K562 (cell line): Measurements from ENCODE around the gene NFKB2.

Source experiments
- ESRRA ChIP-seq: fragments of 450-650 bp; IDR thresholded peaks from 2 replicates; pipeline ENCODE4 v1.6.1; 2014; ENCODE audit warnings: low read depth, mild to moderate bottlenecking, moderate library complexity, borderline replicate concordance
- GATAD2A ChIP-seq: fragments of 450-650 bp; IDR thresholded peaks from 2 replicates; pipeline ENCODE4 v1.6.1; 2017
- POLR2AphosphoS5 ChIP-seq: IDR thresholded peaks from 2 replicates; pipeline ENCODE4 v1.6.1; 2011; ENCODE audit warnings: mild to moderate bottlenecking, low read depth, low read length, moderate library complexity; ENCODE audit not compliant: control insufficient read depth, insufficient read depth
- TF ChIP-seq, protein P1 (sequence below): fragments of 250-450 bp; sonication (Bioruptor Pico); IDR thresholded peaks from 2 replicates; pipeline ENCODE4 v1.5.0; 2021; ENCODE audit warnings: mild to moderate bottlenecking, borderline replicate concordance
- TF ChIP-seq, protein P2 (sequence below): fragments of 450-650 bp; IDR thresholded peaks from 2 replicates; pipeline ENCODE4 v1.6.1; 2018; ENCODE audit not compliant: partially characterized antibody

DNA sequence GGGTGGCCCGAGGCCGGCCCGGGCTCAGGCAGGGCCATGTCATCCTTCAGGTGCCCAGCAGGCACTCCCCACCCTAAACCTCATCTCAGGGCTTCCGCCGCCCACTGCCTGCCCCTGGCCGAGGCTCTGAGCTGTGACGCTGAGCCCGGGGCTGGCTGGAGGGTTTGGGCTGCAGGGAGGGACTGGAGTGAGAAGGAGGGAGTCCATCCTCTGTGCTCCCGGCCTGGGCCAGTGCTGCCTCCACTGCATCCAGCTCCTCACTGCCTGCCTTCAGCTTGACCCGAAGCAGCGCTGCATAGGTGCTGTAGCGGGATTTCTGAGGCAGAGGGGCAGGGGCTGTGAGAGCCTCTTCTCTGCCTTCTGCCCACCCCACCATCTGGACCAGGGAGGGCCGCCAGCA is 7.6 kb downstream of the NFKB2 start:
- TF ChIP-seq, protein P1, sequence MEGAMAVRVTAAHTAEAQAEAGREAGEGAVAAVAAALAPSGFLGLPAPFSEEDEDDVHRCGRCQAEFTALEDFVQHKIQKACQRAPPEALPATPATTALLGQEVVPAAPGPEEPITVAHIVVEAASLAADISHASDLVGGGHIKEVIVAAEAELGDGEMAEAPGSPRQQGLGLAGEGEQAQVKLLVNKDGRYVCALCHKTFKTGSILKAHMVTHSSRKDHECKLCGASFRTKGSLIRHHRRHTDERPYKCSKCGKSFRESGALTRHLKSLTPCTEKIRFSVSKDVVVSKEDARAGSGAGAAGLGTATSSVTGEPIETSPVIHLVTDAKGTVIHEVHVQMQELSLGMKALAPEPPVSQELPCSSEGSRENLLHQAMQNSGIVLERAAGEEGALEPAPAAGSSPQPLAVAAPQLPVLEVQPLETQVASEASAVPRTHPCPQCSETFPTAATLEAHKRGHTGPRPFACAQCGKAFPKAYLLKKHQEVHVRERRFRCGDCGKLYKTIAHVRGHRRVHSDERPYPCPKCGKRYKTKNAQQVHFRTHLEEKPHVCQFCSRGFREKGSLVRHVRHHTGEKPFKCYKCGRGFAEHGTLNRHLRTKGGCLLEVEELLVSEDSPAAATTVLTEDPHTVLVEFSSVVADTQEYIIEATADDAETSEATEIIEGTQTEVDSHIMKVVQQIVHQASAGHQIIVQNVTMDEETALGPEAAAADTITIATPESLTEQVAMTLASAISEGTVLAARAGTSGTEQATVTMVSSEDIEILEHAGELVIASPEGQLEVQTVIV (CRISPR knock-in tag): no peak
- TF ChIP-seq, protein P2, sequence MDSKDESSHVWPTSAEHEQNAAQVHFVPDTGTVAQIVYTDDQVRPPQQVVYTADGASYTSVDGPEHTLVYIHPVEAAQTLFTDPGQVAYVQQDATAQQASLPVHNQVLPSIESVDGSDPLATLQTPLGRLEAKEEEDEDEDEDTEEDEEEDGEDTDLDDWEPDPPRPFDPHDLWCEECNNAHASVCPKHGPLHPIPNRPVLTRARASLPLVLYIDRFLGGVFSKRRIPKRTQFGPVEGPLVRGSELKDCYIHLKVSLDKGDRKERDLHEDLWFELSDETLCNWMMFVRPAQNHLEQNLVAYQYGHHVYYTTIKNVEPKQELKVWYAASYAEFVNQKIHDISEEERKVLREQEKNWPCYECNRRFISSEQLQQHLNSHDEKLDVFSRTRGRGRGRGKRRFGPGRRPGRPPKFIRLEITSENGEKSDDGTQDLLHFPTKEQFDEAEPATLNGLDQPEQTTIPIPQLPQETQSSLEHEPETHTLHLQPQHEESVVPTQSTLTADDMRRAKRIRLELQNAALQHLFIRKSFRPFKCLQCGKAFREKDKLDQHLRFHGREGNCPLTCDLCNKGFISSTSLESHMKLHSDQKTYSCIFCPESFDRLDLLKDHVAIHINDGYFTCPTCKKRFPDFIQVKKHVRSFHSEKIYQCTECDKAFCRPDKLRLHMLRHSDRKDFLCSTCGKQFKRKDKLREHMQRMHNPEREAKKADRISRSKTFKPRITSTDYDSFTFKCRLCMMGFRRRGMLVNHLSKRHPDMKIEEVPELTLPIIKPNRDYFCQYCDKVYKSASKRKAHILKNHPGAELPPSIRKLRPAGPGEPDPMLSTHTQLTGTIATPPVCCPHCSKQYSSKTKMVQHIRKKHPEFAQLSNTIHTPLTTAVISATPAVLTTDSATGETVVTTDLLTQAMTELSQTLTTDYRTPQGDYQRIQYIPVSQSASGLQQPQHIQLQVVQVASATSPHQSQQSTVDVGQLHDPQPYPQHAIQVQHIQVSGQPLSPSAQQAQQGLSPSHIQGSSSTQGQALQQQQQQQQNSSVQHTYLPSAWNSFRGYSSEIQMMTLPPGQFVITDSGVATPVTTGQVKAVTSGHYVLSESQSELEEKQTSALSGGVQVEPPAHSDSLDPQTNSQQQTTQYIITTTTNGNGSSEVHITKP: no peak
- no peak for TF ChIP-seq ESRRA
- no peak for TF ChIP-seq POLR2AphosphoS5
- TF ChIP-seq GATAD2A: no peak
